Fibroblast of skin of right quadriceps (primary cell): Measurements from ENCODE around the gene NYAP1.

Experiments
- DNase-seq: peaks from one replicate; pipeline ENCODE4 v3.0.0-alpha.2; 2013

Gene NYAP1

DNA sequence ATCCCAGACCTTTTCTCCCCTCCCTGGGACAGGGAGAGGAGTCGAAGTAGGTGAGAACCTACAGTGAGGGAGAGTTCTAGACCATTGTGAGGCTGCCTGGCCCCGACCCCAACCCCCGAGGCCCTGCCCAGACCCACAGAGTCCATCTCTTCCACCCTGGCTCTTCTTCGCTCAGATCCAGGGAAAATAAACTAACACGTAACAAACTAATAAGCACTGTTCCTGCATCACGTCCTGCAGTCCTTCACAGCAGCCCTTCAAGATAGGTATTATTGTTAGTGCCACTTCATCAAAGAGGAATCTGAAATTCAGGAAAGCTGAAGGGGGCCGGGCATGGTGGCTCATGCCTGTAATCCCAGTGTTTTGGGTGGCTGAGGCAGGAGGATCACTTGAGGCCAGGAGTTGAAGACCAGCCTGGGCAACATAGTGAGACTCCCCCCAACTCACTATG, 19.5 kb upstream of the NYAP1 start, which contains the start of gene SPACDR:
SPACDR (minus strand) TSS at position 51 of the 451 bp plus-strand sequence. CDS start 235 bp downstream, outside the sequence.
- DNase-seq = no peak

DNA sequence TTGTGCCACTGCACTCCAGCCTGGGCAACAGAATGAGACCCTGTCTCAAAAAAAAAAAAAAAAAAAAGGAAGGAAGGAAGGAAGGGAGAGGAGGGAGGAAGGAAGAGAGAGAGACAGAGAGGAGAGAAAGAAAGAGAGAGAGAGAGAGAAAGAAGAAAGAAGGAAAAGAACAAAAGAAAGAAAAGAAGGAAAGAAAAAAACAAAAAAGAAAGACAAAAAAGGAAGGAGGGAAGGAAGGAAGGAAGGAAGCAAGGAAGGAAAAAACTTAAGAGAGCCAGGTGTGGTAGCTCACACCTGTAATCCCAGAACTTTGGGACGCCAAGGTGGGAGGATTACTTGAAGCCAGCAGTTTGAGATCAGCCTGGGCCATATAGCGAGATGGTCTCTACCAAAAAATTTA, 18.9 kb upstream of the NYAP1 start:
- no peak for DNase-seq

DNA sequence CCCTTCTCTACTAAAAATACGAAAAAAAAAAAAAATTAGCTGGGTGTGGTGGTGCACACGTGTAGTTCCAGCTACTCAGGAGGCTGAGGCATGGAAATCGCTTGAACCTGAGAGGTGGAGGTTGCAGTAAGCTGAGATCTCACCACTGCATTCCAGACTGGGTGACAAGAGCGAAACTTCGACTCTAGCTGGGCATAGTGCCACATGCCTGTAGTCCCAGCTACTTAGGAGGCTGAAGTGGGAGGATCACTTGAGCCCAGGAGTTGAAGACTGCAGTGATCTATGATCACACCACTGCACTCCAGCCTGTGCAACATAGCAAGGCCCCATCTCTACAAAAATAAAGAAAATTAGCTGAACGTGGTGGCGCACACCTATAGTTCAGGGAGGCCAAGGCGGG, 18.4 kb upstream of the NYAP1 start:
- no peak for DNase-seq

DNA sequence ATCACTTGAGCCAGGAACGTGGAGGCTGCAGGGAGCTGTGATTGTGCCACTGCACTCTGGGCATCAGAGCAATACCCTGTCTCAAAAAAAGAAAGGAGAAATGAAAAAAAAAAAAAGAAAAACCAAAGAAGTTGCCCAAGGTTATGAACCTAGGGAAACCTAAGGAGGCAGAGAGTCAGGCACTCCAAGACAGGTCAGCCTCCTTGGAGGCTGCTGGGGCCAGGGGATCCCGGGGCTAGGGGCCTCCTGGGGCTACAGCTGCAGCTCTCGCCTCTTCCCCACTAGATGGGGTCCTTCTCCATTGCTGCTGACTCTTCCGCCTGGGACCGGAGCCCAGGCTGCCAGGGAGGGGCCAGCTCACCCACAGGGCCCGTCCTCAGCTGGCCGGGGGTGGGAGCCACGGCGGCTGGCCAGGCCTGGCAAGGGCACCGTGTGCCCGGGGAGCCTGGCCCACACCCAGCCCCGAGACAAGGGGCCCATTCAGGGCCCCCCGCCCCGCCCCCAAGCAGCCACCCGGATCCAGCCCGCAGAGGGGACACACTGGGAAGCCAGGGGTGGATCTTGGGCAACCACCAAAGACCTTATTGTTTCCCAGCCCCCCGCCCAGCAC, 17.9 kb upstream of the NYAP1 start:
- peak; percentile 69 for DNase-seq

DNA sequence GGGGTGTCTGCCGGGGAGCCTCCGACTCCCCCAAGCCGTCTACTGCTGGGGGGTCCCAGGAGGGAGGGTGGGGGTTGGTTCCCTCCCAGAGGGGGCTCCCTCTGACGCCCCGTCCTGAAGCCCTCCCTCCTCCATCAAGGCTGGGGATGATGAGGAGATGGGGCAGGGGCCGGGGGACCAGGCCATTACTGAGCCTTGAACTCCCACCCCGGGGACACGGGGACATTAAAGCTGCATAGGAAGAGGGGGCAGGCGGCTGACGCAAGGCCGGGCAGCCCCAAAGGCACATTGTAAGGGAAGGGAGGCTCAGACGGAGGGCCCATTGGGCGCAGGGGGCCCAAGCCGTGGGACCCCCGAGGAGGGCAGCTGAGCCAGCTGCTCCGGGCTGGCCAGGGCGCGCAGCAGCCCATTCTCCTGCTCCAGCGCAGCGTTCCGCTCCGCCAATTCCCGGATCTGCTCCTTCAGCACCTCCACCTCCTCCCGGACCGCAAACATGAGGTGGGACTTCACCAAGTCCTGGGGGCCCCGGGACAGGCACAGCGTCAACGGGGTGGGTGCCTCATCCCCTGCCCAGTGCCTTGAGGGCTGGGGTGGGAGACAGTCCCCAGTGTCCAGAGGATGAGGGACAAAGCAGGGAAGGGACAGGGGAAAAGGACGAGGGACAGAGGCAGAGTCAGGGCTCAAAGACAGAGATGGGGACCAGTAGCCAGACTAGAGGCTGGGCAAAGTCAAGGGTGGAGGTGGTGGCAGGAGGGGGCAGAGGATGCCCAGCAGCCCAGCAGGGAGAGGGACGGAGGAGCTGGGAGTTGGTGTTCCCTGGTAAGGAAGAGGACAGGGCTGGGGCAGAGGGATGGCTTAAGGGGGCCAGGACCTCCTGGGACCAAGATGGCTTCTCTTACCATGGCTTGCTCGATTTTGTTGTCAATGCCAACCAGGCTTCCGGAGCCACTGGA, 16.8 kb upstream of the NYAP1 start:
- no peak for DNase-seq

DNA sequence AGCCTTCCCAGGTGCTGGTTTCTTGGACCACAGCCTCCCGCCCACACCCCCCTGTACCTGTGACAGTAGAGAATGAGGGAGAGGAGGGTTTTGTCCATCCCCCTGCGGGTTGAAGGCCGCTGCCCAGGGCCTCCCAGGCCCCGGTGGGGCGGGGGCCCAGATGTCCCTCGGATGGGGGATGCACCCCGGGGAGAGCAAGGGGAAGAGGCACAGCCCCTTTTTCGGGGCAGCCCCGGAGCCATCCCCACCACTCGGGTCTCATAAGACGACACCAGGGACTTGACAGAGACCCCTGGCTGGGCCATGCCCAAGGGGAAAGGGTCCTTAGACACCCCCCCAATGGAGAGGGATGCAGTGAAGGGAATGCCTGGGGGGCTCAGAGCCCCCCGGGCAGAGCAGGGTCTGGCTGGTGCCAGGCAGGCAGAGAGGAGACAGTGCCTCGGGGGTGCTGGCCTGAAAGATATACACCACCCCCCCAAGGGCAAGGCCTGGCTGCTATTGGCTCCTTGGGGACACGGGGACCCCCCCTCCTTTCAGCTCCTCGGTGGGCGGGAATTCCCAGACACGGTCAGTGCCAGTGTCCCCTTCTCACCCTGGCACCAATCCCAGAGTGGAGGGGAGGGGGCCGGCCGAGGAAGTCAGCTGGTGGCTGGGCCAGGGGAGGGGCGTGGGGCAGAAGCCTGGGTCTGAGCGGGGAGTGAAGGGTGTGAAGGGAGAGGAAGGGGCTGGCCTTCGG, 15.9 kb upstream of the NYAP1 start:
- no peak for DNase-seq

DNA sequence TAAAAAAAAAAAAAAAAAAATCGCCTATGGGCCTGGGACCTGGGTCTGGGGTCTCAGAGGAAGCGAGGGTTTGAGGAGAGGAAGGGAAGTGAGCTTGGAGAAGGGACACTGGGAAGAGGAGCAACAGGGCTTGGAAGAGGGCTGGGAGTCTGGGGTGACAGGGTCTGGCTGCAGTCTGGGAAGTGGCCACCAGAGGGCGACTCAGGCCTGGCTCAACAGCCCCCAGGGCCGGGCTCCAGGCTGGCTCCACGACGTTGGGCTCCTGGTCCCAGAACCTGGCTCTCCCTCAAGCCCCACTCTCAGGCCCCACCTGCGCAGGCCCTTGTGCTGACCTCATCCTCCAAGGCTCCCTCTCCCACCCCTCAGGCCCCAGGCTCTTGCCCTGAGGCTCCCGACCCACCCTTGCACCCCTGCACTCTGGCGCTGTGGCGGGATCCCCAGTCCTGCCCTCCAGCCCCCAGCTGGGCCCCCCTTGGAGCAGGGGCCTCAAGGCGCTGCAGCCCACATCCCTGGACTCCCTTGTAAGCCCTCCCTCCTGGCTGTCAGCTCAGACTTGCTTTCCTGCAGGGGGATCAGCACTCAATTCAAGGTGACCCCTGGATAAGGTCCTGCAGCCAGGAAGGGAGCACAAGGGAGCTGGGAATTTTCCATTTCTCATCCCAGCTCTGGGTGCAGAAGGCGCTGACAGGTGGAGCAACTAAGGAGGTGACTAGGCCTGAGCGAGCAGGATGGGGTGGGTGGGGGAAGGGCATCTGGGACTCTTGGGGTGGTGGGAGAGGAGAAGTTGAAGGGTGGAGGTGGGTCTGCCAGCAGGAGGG, 14.3 kb upstream of the NYAP1 start:
- DNase-seq = peak; percentile 57

DNA sequence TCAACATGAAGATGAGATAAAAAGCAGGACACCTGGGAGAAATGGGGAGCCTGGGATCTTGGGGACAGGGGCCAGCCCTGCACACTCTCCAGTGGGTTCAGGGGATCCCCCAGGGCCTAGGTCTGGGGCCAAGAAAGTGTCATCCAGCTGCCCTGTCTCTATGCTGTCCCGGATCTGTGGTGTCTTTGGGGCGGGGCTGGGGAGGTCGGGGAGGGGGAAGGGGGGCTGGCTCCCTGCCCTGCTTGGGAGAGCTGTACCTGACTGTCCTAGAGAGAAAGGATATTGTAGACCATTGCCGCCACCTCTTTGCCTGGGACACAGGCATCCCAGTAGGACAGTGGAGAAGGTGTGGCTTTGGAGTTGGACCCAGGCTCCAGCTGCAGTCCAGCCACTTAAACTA, 12.7 kb upstream of the NYAP1 start:
- no peak for DNase-seq

DNA sequence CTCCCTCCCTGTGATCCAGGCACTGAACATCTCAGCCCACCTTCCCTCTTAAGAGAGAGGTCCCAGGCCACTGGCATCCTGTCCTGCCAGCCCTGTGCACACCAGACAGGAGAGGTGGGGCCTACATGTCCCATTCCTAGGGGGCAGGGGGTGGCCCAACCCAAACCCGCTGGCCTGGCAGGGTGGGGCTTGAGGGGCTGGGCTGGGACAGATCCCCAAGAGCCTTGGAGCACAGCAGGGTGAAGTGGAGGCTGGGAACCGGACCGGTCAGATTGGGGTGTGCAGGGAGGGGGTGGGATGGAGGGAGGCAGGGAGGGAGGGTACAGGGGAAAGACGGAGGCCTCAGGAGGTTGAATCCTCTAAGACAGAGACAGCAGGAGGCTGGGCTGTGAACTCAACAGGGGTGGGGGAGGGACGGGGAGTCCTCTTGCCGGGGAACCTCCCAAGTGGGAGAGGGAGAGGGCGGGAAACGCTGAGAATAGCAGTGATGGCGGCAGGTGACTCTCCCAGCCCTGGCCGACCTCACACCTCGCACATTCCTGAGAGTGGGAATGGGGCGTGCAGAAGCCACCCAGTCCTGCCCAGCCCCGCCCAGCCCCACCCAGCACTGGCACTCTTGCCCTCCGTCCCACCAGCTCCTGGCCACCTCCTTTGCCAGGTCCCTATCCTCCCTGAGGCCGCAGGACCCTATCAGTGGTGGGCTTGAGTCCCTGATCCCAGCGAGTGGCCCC, 11.4 kb upstream of the NYAP1 start:
- no peak for DNase-seq

DNA sequence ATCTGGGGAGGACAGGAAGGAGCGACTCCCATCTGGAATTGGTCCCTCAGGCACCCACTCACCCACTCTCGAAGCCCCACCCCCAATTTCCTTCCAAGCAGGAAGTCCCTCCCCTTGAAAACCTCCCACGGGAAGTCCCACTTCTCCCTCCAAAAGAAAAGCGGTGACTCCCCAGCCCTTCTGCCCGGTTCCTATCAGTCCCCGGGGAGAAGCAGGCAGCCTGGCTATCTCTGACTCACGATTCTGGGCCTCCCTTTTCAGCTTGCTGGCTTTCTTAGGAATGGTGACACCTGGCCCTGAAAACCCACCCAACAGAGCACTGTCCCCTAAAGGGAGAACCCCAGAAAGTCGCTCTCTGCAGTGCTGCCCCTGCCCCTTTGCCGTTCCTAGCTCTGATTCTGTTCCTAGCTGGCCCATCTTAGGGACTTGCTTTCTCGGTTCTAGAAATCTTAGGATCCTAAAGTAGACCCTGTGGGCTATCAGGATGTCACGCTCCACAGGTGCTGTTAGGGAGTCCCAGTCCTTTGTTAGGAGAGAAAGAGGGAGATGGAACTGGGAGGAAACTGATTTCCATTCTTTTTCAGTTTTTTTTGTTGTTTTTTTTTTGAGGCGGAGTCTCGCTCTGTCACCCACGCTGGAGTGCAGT, 10.8 kb upstream of the NYAP1 start:
- DNase-seq = peak; percentile 60

DNA sequence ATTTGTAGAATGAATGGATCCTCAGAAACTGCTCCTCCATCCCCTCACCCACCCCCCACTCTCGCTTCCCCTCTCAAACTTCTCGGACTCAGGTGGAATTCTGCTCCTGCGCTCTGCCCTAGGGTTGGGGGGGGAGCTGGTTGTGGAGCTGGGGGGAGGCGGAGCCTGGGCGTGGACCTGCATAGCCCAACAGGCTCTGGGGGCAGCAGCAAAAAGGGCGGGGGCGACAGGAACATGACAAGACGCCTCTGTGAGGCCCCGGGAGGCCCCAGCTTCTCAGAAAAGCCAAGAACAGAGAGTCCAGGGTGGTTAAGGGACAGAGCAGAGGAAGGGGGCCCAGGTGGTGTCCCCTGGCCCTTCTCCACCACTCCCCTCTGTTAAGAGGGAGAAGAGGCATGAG, 8.2 kb upstream of the NYAP1 start:
- DNase-seq = no peak

DNA sequence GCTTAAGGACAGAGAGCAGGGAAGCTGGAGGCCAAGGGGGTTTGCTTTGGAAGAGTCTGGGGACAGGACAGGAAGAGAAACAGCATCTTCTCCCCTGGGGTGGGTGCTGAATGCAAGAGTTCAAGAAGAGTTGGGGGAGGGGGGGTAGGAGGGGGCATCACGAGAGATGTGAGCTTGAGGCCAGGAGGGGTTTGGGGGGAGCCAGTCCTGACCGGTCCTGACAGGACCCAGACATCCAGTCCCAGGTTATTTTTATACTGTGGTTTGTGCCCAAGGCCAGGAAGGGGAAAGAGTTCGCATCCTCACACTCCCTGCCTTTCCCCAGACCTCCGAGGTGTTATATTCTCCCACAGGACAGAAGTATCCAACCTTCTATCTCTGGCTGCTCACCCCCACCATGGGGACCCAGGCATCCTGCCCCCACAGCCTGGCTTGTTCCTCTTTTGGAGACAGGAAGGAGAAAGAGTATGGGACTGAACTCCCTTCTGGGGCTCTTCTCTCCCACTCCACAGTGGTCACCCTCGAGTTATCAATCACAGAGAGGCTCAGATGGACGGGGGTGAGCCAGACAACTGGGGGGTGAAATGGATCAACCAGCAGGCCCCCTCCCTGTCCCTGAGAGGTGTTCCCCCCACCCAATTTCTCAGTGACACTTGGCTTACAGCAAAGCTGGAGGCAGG, 7.5 kb upstream of the NYAP1 start:
- no peak for DNase-seq

DNA sequence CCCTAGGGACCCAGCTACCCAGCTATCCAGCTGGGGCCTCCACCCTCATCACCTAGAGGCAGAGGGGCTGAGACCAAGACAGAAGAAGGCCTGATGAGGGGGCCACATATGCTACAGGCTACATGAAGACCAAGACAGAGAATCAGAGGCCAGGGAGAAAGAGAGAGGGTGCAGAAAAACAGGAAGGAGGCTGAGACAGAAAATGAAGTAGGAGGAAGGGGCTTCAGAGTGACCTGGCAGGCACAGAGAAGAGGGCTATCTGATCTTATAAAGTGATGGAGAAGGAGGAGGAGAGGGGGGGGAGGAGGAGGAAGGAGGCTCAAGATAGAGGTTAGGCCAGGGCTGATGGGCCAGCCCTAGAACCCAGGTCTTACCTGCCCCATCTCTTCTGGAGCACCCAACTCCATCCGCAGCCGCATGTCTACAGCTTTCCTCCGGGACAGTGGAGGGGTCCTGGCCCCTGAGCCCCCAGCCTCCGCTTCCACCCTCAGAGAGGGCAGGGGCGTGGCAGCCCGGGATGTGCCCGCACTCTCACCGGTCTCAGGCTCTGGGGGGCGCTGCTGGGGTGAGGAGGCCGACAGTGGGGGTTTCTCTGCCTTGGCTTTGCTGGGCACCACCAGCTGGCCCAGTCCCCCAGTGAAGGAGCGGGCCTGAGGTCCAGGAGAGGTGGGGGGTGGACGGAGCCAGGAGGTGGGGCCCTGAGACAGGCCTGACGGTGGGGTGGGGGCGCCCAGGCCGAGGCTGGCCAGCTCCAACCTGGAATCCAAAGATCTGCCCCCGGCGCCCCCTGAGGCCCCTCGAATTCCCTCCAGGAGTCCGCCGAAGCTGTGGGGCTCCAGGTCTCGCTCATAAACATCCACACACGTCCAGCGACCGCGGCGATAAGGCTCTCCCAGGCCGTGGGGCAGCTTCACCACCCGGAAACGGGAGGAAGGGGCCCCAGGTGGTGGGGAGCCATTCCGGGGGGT, 6.5 kb upstream of the NYAP1 start:
- DNase-seq = no peak

DNA sequence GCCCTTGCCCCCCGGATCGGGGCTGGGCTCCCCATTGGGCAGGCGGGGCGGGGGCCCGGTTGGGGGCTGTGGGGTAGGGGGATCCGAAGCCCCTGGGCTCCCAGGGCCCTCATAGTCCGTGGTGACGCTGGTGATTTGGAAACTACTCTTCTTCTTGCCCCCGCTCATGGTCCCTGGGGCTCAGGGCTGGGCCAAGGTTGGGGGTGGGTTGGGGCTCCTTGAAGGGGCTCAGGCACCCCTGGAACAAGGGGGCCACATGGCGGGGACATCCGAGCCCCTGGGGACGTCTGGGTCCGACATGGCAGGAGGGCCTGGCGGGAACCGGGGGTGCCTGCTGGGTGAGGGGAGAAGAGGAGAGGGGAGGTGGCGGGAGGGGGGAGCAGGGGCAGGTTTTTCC, 5.9 kb upstream of the NYAP1 start:
- no peak for DNase-seq

DNA sequence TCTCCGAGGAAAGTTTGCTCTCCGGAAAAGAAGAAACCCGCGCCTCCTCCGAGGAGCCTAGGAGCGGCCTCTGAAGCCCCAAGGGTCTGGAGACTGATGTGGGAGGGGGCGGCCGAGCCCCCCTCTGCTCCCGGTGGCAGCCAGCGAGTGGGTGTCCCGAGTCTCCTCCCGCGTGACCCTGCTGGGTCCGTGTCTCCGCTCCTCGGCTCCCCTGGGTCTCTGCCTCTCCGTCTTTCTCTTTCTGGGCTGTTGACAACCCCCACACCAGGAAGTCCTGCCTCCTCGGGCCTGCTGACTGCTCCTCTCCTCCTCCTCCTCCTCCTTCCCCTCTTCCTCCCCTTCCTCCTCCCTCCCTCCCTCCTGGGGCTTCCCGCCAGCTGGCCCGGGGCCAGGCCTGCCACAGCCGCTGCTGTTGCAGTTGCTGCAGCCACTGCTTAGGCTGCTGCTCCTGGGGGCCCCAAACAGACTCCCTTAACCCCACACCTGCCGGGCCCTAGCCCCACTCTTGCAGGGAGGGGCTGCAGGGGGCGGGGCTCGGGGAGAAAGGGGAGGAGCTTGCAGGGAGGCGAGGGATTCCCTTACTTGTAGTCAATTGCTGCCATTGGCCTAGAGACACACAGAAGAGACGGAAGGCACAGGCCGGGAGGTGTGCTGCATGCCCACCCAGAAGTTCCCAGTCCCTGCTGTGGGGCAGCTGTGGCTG, 4.6 kb upstream of the NYAP1 start, which contains the start of gene TSC22D4:
TSC22D4 (minus strand) TSS at position 257 of the 703 bp plus-strand sequence. CDS start 1,176 bp downstream, outside the sequence.
- DNase-seq = peak; percentile 94

DNA sequence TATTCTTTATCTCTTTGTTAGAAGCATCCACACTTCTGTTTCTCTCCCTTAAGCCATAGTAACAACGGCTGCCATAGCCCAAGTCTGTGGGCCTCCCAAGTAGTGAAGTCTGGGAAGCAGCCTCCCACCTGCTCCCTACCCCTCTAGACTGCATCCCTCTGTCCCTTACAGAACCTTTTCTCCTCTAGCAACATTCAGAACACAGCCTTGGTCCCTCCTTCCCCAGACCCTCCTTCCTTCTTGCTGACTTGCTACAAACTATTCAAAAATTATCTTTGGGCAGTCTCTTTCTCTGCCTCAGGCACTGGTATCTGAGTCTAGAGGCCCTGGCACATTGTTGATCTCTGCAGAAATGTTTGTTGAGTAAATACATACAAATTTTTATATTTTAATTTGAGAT, 2.3 kb upstream of the NYAP1 start:
- no peak for DNase-seq

DNA sequence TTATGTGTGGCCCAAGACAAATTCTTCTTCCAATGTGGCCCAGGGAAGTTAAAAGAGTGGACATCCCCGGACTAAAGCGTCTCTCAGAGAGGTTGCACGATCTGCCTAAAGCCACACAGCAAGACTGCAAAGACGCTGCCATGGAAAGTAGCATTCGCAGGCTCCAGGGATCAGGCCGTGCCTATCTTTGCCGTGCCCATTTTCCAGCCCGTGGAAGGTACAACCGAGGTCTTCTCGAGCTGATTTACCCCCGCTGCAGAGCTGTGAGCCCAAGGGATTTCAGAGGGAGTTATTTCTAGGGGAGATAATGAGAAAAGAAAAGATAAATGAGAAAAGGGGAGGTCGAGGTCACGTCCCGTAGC, 1.0 kb upstream of the NYAP1 start:
- no peak for DNase-seq

DNA sequence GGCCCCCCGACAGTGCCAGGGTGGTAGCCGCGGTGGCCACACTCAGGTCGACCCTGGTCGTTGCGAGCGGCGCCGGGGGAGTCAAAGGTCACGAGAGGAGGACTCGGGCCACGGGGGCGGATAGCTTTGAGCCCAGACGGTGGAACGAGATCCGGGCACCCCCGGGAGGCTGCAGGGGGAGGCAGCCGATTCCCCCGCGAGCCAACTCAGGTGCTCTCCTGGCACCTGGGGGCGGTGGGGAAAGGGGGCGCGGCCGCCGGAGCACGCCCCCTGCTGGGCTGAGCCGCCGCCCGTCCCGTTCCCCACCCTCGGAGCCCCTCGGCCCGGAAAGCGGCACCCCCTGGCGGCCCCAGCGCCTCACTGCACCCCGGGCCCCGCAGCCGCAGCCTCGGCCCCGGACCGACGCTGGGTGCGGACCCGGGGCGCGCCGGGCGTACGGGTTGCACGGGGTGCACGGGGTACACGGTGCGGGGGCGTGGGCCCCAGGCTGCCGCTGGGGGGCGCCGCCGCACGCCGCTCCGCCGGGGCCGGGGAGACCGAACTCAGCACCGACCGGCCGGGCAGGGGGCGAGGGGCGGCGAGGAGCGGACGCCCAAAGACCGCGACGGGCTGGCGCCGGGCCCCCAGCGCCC, 521 bp upstream of the NYAP1 start:
- DNase-seq = peak; percentile 64
